ENCODE results near the gene PDZD11. TPM values are rescaled to one million over a fixed set of nuclear protein-coding genes. Genes with fewer than 3 reads are reported as not detected.
A peak's percentile ranks its signal among the peaks of the same experiment; 100 is the strongest.
"Not testable (repeated sequence)": the region's sequence is repeated elsewhere in the genome, so short reads cannot be mapped to it uniquely, and the experiment has no call there.

The PDZD11 gene
- 21.0 TPM for total RNA-seq

- intact Hi-C loops (cut with DNase I) = no loop called here
- DNase-seq (ENCODE audit: low spot score) (peak; percentile 86), ATAC-seq (peak; percentile 99)
Measured at GRCh38 chrX:70289793-70290770, at the start of gene PDZD11, which contains the start of gene KIF4A. Gene PDZD11, minus strand, starts transcription at chrX:70289927. Its CDS starts 586 bp downstream, at chrX:70289341. Gene KIF4A, plus strand, starts transcription at chrX:70290104. Its CDS starts 355 bp downstream, at chrX:70290459.

- DNase-seq (ENCODE audit: low spot score) = no peak
- intact Hi-C loops (cut with DNase I) = no loop called here
- no peak for ATAC-seq
Measured at GRCh38 chrX:70338290-70338689, 48.6 kb upstream of the PDZD11 start.

- intact Hi-C loops (cut with DNase I) = no loop called here
- no peak for DNase-seq (ENCODE audit: low spot score)
- no peak for ATAC-seq
Measured at GRCh38 chrX:70336767-70337166, 47.0 kb upstream of the PDZD11 start.

- DNase-seq (ENCODE audit: low spot score) = no peak
- ATAC-seq = no peak
- intact Hi-C loops (cut with DNase I) = no loop called here
Measured at GRCh38 chrX:70332600-70332999, 42.9 kb upstream of the PDZD11 start.

GRCh38 chrX:70331161-70331560 is 41.4 kb upstream of the PDZD11 start:
- DNase-seq (ENCODE audit: low spot score) (no peak), ATAC-seq (no peak)
- intact Hi-C loops (cut with DNase I) = no loop called here

- DNase-seq (ENCODE audit: low spot score) = no peak
- no peak for ATAC-seq
- intact Hi-C loops (cut with DNase I) = no loop called here
Measured at GRCh38 chrX:70324326-70324725, 34.6 kb upstream of the PDZD11 start.

GRCh38 chrX:70323628-70324027 is 33.9 kb upstream of the PDZD11 start:
- ATAC-seq; DNase-seq (ENCODE audit: low spot score); intact Hi-C loops (cut with DNase I): not testable (repeated sequence)

GRCh38 chrX:70322784-70323183 is 33.1 kb upstream of the PDZD11 start:
- DNase-seq (ENCODE audit: low spot score) (no peak), ATAC-seq (no peak)
- intact Hi-C loops (cut with DNase I) = no loop called here

GRCh38 chrX:70313503-70313902 is 23.8 kb upstream of the PDZD11 start:
- ATAC-seq (no peak), DNase-seq (ENCODE audit: low spot score) (no peak)
- intact Hi-C loops (cut with DNase I) = no loop called here

- DNase-seq (ENCODE audit: low spot score) (no peak), ATAC-seq (no peak)
- intact Hi-C loops (cut with DNase I) = no loop called here
Measured at GRCh38 chrX:70301716-70302115, 12.0 kb upstream of the PDZD11 start.

GRCh38 chrX:70293621-70294020 is 3.9 kb upstream of the PDZD11 start:
- no peak for ATAC-seq
- intact Hi-C loops (cut with DNase I) = no loop called here
- no peak for DNase-seq (ENCODE audit: low spot score)

GRCh38 chrX:70292788-70293187 is 3.1 kb upstream of the PDZD11 start:
- intact Hi-C loops (cut with DNase I) = no loop called here
- no peak for ATAC-seq
- no peak for DNase-seq (ENCODE audit: low spot score)

GRCh38 chrX:70289168-70289792 is 447 bp downstream of the PDZD11 start:
- DNase-seq (ENCODE audit: low spot score) (no peak), ATAC-seq (no peak)
- intact Hi-C loops (cut with DNase I) = no loop called here

GRCh38 chrX:70281951-70282350 is 7.8 kb downstream of the PDZD11 start, which contains the start of gene RAB41:
Gene RAB41, plus strand, starts transcription at chrX:70282172. Its CDS starts 46 bp downstream, at chrX:70282218.
- intact Hi-C loops (cut with DNase I) = no loop called here
- DNase-seq (ENCODE audit: low spot score) (no peak), ATAC-seq (no peak)

- intact Hi-C loops (cut with DNase I) = no loop called here
- ATAC-seq (no peak), DNase-seq (ENCODE audit: low spot score) (no peak)
Measured at GRCh38 chrX:70280573-70280972, 9.2 kb downstream of the PDZD11 start.

GRCh38 chrX:70279081-70279480 is 10.6 kb downstream of the PDZD11 start:
- intact Hi-C loops (cut with DNase I) = no loop called here
- ATAC-seq = no peak
- DNase-seq (ENCODE audit: low spot score) = no peak

GRCh38 chrX:70274029-70274428 is 15.7 kb downstream of the PDZD11 start:
- DNase-seq (ENCODE audit: low spot score); ATAC-seq; intact Hi-C loops (cut with DNase I): not testable (repeated sequence)

- ATAC-seq (no peak), DNase-seq (ENCODE audit: low spot score) (no peak)
- intact Hi-C loops (cut with DNase I) = no loop called here
Measured at GRCh38 chrX:70268034-70268433, 21.7 kb downstream of the PDZD11 start, which contains the start of gene ARR3. Gene ARR3, plus strand, starts transcription at chrX:70268334. Its CDS starts 1,052 bp downstream, at chrX:70269386.

GRCh38 chrX:70264784-70265183 is 24.9 kb downstream of the PDZD11 start:
- ATAC-seq = no peak
- intact Hi-C loops (cut with DNase I) = no loop called here
- no peak for DNase-seq (ENCODE audit: low spot score)
